Esophagus squamous epithelium (tissue), 4 donors: ENCODE results near the gene CKM.

Experiments used
- CTCF ChIP-seq, 6 experiments: fragments of 450-650 bp in 4 of 6; fragments of 200-600 bp in 2 of 6; sonication (generic) in 2 of 6; IDR thresholded peaks; one replicate each; pipeline ENCODE4 v1.5.1; 2016 to 2019; ENCODE audit warnings: antibody characterized with exemption in 6 of 6, mild to moderate bottlenecking in 4 of 6, moderate library complexity in 4 of 6
- POLR2A ChIP-seq, 4 donors: fragments of 450-650 bp; IDR thresholded peaks; one replicate each; pipeline ENCODE4 v1.6.1; 2017; ENCODE audit warnings: antibody characterized with exemption in 4 of 4, mild to moderate bottlenecking in 4 of 4, moderate library complexity in 3 of 4

GRCh38 chr19:45303269-45304060 lies 19.2 kb downstream of the CKM start:
- TF ChIP-seq CTCF (IDR thresholded peaks at IDR 0.05) (no peak), POLR2A (IDR thresholded peaks at IDR 0.05) (no peak)
